OCI-M2 (cell line): ENCODE measurements around the gene PTPRM.

ENCODE experiments used
- DNase-seq: peaks from one replicate; lab custom pipeline; 2025; ENCODE audit not compliant: unreplicated experiment; lab: John Stamatoyannopoulos, UW

The PTPRM gene

DNA sequence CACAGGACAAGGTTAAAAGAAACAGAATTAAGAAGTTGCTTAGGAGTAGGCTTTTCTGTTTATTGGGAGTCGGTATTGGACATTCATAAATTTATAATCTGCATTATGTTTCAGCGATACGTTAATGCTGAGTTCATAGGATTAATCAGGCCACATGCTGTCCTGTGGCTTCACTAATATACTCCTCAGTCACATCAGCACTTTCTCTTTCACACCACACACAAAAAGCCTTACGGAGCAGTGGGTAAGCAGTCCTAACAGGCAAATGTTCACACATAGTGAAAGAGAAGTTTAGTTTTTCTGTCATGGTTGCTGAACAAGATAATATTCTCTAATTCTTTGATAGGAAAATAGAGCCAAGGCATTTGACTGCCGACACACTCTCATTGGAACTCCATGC, 630.4 kb downstream of the PTPRM start:
- no peak for DNase-seq

DNA sequence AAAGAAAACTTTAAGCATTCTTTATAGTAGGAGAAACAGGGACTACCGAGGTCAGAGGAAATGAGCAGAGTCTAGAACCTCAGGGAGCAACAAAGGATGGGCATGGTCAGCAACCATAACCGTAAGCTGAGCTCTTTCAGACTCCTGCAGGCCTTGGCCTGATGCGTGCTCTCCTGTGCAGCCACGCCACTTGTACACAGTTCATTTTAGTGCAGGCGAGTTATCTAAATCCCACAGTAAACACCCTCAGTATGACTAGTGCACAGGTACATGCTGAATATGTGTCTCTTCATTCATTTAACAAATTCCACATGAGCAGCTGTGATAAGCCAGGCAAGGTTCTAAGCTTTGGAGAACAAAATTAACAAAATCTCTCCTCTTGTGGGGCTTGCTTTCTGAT, 640.9 kb downstream of the PTPRM start:
- DNase-seq: no peak

DNA sequence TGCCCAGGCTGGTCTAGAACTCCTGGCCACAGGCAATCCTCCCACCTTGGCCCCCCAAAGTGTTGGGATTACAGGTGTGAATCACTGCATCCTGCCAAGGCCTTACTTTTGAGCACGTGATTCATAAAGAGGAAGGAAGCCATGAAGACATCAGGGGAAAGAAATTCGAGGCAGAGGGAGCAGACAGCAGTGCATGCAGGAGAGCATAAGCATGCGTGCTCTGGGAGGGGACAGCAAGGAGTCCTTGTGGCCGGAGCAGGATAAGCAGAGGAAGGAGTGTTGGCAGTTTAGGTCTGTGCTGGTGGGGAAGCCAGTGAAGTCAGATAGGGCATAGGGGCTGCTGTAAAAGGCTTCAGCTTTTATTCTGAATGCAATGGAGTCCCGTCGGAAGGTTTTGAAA, 641.6 kb downstream of the PTPRM start:
- DNase-seq: no peak

DNA sequence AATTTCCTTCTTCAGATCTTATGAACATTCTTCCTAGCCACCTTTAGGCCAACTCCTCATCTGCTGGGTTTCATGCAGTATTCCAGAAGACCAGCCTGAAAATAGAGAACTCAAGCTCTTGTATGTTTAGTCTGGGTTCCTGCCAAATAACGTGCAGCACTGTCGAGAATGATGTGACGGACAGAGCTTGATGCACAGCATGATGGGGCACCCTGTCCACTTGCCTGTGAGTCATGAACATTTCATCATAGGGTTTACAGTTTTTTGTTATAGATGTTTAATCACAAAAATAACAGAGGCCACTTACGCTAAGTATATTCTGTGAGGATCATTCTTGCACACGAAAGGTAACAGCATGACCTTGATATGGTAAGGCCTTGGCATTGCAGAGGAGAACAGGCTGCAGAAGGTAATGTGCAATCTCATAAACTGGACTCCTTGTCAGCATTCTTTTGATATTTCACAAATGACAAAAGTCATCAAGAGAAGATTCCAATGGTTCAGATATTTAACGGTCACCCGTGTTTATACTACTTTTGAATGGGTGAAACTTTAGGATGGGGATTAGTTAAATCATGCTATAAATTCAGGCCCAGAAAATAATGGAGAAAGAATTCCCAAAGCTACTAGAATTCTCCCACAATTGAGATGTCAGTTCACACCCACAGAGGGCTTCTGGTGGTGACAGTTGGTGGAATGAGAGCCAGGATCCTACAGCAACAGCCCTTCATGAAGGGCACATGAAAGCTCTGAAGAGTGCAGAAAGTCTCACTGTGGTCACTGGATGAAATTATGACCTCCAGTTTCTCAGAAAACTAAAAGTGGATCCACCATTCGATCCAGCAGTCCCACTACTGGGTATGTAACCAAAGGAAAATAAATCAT, 646.0 kb downstream of the PTPRM start:
- no peak for DNase-seq

DNA sequence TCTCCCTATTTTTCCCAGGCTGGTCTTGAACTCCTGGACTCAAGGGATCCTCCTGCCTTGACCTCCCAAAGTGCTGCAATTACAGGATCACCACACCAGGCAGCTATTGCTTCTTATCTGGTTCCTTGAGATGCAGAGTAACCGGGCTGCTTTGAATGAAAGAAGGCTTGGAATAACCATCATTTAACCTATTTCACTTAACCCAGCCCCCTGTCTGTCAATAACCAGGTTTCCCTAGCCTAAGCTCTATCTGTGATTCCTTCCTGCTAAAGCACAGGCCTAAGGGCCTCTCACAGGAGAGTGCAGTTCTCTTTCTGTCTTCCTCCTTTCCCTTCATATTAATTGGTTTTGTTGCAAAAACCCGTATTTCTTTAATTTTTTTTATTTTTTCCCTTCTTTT, 648.6 kb downstream of the PTPRM start:
- DNase-seq: no peak

DNA sequence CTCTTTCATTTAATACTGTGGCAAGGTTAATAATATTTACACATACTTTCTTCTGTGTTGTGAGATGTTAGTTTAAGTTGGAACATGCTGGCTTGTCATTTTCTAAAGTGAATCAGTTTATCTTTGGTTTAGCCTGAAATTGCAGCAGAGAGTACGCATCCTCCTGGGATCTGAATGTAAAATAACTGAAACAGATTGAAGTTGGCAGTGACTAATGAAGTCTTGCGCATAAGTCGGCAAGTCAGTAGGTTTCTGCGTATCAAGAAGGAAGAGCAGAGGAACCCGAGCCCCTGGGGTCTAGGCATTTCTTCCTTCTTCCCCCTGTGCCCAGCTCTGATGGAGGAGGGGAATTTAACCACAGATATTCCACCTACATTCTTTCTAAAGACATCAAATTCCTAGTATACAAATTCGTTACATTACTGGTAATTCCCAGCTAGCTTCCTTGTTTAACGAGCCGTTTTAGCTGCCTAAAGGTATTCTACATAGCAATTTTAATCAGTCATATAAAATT, 650.0 kb downstream of the PTPRM start:
- no peak for DNase-seq

DNA sequence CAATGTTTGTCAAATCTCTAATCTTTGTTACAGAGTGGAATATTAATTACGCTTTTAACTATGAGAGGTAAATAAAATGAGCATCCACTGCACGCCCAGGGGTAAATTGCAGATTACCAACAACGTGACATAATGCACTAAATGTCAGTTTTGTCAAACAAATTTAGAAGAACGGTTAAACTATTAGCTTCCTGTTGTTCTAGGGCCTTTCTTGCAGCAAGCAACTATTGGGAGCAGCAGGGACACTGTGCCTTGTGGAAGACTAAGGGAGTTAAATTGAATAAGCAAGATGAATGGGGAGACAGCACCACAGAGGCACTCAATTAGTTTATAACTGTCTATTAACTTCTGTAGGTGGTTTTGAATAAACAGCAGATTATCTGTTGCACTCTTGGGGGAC, 651.1 kb downstream of the PTPRM start:
- DNase-seq: no peak

DNA sequence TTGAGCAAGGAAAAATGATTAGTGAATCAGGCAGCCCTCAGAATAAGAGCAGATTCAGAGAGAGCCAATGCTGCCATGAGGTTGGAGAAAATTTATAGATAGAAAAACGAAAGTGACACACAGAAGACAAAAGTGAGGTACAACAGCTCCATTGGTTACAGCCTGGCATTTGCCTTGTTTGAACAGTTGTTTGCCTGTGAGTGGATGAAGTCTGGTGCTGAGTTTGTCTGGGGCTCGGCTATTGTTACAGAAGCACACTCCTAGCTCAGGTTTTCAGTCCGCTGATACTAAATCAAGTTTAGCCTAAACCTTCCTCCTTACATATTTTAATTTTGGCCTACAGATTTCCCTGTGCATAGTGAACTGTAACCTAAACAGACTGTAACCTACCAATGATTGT, 654.3 kb downstream of the PTPRM start:
- DNase-seq: no peak

DNA sequence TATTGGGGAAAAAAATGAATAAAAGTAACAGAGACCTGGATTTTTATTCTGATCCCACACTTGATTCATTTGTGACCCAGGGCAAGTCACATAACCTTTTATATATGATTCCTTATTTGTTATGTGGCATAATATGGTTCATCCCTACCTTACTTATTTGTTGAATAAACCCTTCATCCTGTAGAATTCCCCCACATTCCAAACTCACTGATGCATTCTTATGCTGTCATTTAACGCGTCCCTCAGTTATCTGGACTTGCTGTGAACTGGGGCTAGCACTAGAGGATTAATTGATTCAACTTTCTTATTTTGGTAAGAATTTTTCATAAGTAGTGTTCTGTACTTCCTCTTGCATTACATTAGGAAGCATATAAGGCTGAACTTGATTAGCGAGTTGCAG, 657.5 kb downstream of the PTPRM start:
- no peak for DNase-seq

DNA sequence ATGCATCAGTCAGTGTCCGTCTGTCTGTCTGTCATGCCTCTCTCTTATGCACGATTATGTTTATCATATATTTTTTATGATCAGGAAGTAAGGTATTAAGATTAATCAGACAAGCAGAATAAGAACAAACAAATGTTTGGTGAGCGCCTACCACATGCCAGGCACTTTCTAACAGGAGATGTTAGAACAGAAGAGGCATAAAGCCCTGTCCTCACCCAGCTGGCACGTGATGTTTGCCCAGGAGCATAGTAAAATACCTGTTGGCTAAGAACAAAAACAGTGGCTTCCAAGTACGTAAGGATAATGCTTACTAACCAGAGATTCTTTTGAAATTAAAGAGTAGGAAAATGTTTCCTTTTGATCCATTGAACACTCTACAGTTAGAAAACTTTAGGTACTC, 661.9 kb downstream of the PTPRM start:
- DNase-seq: no peak

DNA sequence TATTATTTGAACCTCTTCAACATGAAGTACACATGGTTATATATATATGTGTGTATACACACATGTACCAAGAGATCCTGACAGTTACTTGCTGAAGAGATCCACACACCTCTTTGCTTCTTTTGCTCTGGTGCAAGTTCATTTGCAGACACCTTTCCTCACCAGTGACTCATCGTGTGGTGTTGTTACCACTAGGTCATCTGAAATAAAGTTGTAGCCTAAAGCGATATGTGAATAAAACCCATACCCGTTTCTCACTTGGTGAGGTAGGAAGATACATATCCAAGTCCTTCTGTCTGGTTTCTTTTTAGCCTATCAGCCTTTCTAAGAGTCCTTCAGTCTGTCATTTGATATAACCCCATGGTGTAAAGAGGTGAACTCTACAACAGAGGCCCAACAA, 662.7 kb downstream of the PTPRM start:
- no peak for DNase-seq

DNA sequence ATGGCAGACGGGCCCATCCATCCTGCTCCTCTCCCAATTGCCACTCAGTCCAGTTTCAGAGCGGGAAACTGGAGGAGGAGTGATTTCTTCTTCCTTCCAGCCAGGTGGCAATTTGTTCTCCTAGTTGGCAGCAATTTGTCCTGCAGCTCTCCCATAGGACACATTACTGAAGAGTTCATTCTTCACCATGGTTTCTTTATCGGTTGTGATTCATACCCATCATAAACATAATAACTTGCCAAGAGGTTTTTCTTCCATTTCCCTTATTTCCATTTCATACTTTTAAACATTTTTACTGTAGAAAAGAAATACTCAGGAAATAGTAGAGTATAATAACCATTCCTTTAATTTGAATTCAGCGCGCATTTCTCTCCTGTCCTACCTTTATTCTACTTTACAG, 664.2 kb downstream of the PTPRM start:
- no peak for DNase-seq

DNA sequence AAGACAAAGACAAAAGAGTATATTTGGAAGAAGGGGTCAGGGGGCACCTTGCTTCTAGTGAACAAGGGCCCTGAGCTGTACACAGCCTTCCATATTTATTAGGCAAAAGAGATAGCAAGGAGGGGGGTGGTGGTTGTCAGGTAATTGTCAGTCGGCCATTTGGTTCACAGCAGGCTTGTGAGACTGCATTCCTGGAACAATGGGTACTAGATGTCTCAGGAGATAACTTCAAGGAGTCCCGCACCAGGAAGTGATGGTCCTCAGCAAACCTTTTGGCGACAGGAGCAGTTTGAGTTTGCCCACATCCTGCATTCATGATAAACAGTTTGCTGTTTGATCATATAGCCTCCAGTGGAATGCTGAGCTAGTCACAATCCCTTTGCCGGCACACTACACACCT, 665.7 kb downstream of the PTPRM start:
- no peak for DNase-seq

DNA sequence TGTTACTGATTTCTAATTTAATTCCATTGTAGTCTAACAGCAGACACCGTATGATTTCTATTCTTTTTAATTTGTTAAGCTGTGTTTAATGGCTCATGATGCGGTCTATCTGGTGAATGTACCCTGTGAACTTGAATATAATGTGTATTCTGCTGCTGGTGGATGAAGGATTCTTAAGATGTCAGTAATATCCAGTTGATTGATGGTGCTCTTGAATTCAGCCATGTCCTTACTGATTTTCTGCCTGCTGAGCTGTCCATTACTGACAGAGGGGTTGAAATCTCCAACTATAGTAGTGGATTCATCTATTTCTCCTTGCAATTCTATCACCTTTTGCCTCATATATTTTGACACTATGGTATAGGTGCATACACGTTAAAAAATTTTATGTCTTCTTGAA, 668.8 kb downstream of the PTPRM start:
- no peak for DNase-seq

DNA sequence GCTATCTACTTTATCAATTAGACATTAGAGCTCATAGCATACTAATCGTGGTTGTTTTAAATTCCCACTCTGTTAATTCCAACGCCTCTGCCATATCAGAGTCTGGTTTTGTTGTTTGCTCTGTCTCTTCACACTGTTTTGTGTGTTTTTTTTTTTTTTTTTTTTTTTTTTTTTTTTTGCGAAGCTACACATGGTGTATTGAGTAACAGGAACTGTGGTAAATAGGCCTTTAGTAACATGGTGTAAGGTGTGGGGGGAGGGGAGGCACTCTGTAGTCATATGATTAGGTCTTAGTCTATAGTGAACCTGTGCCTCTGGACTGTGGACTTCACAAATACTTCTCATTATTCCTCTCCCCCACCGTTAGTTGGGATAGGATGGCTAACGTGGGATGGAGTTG, 671.4 kb downstream of the PTPRM start:
- DNase-seq: no peak

DNA sequence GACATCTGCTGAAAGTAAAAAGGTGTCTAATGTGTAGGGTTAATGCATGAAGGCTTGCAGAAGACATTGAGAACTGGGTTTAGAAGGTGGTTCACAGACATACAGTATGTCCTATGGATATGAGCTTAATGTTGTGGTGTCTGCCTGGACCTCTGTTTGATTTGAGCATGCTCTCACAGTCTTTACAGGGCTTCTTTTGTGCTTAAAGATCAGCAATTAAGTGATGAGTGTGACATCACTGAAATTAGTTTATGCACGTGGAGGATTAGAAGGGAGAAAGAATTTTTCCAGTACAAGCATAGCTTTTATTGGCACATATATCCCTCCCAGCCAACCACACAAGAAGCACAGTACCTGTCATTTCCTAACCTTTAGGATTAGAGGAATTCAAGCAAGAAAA, 674.6 kb downstream of the PTPRM start:
- no peak for DNase-seq

DNA sequence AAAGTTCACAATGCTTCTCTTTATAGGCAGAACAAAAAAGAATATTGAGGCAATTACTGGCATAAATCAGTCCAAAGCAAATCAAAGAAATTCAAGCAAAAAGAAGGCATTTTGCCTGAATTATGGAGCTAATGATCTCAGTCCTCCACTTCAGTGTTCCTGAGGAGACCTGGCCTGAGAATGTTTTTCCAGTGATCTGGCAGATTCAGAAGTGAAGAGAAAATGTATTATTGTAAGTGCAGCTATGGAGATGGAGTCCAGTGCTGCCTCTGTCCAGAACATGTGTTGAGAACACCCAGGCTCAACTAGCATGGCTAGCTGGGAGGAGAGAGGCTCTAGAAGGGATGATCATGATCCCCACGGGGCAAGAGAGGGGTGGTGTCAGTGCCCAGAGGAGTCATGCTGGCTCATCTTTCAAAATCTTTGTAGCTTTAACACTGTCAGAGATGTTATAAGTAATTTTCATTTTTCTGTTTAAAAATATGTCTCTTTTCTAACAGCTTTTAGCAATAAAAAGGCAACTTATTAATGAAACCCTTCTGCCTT, 675.1 kb downstream of the PTPRM start:
- DNase-seq: no peak

DNA sequence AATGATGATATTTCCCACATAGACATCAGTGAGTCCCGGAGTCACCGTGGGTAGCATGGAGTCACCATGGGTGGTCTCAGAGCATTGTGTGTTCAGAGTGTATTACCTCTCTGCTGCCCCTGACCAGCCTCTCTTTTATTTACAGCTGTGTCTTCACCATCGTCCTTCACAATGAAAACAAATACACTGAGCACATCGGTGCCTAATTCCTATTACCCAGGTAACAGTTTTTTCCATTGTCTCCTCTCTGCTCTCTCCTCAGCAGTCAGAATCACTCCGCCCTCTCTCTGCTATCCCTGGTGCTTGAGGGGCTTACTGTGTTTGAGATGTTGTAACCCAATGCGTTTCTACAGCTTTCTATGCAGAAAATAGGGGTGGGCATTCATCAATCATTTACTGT, 680.6 kb downstream of the PTPRM start:
- DNase-seq: no peak

DNA sequence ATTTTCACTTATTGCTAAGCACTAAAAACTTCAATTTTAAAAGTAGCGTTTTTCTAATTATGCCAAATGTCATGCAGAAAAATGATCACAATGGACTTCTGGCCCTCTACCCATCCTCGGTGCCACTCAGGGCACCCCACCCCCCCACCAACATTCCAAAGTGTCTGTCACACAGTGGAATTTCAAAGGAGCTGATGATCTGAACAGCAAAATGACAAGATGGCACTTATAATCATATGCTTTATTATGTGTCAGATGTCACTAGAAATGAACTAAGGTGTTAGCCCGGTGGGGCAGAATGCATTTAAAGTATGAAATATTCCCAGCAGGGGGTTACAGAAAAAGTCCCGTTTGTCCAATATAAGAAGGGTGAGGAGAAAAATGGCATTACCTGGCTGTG, 681.5 kb downstream of the PTPRM start:
- DNase-seq: no peak

DNA sequence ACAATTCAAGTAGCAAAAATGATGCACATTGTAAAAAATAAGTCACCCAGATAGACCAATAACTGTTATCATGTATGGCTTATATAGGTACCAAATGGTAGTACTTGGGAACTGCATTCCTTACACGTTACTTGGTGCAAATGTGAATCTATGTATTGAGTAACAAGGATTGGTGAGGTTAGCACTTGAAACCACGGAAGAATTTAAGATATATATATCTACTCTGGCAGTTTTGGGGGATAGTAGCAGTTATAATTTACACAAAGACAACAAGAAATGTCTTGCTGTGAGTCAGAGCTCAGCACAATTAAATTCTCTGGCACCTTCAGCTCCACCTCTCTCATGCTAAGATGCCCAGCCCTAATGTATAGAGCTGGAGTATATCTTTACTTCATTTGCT, 682.7 kb downstream of the PTPRM start:
- DNase-seq: no peak

DNA sequence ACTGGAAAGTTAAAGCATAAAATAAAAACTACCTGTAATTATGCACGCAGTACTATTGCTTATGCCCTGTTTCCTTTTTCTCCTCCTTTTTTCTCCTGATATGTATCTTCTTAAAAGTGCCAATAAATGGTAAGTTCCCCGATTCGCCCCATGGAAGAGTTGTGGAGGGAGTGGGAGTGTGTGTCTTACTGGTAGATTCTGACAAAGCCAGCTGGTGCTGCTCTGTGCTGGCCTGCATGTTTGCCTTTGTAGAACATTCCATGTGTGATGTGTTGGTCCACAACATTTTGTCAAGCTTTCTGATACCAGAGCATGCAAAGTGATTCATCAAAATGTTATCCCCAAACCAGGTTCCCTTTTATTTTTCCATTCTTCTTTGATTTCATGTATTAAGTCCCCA, 685.3 kb downstream of the PTPRM start:
- no peak for DNase-seq

DNA sequence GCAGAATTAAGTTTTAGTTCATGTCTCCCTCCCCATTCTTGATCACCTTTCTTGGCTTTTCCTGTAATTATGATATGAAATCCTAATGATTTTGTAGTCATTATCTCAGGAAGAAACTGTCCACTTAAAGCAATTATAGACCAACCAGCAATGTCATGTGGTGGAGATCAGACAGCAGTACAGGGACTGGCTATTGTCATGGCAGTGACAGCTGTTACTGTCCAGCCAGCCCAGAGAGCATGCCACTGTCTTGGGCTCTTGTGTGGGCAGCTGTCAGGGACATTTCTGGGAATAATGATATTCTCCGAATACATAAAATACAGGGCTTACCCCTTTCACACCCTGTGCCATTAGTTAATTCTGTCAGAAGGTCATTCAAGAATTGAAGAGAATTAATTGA, 686.8 kb downstream of the PTPRM start:
- DNase-seq: no peak

DNA sequence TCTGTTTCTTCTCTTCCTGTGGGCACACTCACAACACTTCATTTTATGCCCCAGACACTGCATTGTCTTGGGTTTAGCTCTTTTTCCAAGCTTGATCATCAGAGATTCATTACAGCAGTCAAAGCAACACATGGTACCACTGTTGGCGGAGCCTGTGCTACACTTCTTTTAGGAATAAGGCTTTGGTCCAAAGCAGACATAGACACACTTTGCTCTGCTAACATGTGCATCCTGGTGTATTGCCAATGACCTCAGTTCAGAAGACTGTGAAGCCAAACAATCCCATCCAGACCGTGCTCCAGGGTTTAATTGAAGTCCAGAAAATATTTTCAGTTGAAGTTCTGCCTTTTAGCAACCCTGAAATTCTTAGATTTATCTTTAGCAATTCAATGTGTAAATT, 687.5 kb downstream of the PTPRM start:
- no peak for DNase-seq
